ENCODE results near the gene GPR21.

DNA sequence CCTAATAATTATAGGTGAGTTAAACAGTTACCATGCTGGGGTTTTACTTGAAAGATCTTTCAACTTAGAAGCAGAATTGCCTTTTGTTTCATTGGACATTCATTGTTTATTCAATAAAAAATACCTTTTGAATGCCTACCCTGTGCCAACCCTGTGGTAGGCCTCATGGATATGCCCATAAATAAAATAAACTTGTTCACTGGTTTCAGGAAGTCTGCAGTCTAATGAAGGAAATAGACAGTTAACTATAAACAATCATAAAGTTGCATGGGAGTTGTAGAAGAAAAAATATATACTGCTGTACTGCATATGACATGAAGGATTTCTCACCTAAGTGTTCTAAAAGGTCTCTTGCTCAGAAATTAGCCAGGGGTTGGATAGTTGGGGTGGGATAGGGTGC is 5.3 kb upstream of the GPR21 start:
- TF ChIP-seq POLR2AphosphoS5 (IDR thresholded peaks at IDR 0.05) = no peak
- TF ChIP-seq, protein P1, sequence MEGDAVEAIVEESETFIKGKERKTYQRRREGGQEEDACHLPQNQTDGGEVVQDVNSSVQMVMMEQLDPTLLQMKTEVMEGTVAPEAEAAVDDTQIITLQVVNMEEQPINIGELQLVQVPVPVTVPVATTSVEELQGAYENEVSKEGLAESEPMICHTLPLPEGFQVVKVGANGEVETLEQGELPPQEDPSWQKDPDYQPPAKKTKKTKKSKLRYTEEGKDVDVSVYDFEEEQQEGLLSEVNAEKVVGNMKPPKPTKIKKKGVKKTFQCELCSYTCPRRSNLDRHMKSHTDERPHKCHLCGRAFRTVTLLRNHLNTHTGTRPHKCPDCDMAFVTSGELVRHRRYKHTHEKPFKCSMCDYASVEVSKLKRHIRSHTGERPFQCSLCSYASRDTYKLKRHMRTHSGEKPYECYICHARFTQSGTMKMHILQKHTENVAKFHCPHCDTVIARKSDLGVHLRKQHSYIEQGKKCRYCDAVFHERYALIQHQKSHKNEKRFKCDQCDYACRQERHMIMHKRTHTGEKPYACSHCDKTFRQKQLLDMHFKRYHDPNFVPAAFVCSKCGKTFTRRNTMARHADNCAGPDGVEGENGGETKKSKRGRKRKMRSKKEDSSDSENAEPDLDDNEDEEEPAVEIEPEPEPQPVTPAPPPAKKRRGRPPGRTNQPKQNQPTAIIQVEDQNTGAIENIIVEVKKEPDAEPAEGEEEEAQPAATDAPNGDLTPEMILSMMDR (IDR thresholded peaks at IDR 0.05) = no peak

Measured in stomach (tissue), 4 donors.